GM23248 (cell line): ENCODE data around the gene GATAD2A. TPM values are rescaled to one million over a fixed set of nuclear protein-coding genes. Genes with fewer than 3 reads are reported as not detected.
A peak's percentile ranks its signal among the peaks of the same experiment; 100 is the strongest.

Experiments
- DNase-seq: peaks from one replicate; pipeline ENCODE4 v3.0.0-alpha.2; 2015
- H2AFZ ChIP-seq: fragments of 200-600 bp; sonication (generic); 2 replicates; pipeline ENCODE4 v1.6.1; 2016; ENCODE audit warnings: antibody characterized with exemption
- H3F3A ChIP-seq: fragments of 200-600 bp; sonication (generic); 2 replicates; pipeline ENCODE4 v1.6.1; 2016; ENCODE audit warnings: mild to moderate bottlenecking, antibody characterized with exemption, mixed run types; ENCODE audit not compliant: insufficient read depth
- H3K27ac ChIP-seq: fragments of 200-600 bp; sonication (generic); 2 replicates; pipeline ENCODE4 v1.5.1; 2016; ENCODE audit warnings: mild to moderate bottlenecking
- H3K27me3 ChIP-seq: fragments of 200-600 bp; sonication (generic); replicated peaks from 2 replicates; pipeline ENCODE4 v1.6.1; 2016; ENCODE audit warnings: mild to moderate bottlenecking; ENCODE audit not compliant: insufficient read depth
- H3K36me3 ChIP-seq: fragments of 200-600 bp; sonication (generic); 2 replicates; pipeline ENCODE4 v1.6.1; 2016; ENCODE audit warnings: low read depth, mild to moderate bottlenecking
- H3K4me1 ChIP-seq: fragments of 200-600 bp; sonication (generic); 2 replicates; pipeline ENCODE4 v1.6.1; 2016; ENCODE audit warnings: mild to moderate bottlenecking; ENCODE audit not compliant: insufficient read depth
- H3K4me2 ChIP-seq: fragments of 200-600 bp; sonication (generic); one replicate; pipeline ENCODE4 v1.6.1; 2016; ENCODE audit warnings: mild to moderate bottlenecking; ENCODE audit not compliant: unreplicated experiment
- H3K4me3 ChIP-seq: fragments of 200-600 bp; sonication (generic); 2 replicates; pipeline ENCODE4 v1.5.1; 2016; ENCODE audit warnings: mild to moderate bottlenecking
- H3K79me2 ChIP-seq: fragments of 200-600 bp; sonication (generic); 2 replicates; pipeline ENCODE4 v1.6.1; 2016; ENCODE audit warnings: mild to moderate bottlenecking; ENCODE audit not compliant: insufficient read depth
- H3K9ac ChIP-seq: fragments of 200-600 bp; sonication (generic); 2 replicates; pipeline ENCODE4 v1.6.1; 2016; ENCODE audit warnings: mild to moderate bottlenecking
- H3K9me2 ChIP-seq: fragments of 200-600 bp; sonication (generic); 2 replicates; pipeline ENCODE4 v1.6.1; 2016; ENCODE audit warnings: mixed run types, mild to moderate bottlenecking, moderate library complexity; ENCODE audit not compliant: insufficient read depth
- H3K9me3 ChIP-seq: fragments of 200-600 bp; sonication (generic); one replicate; pipeline ENCODE4 v1.6.1; 2017; ENCODE audit warnings: low read depth
- H4K20me1 ChIP-seq: fragments of 200-600 bp; sonication (generic); 2 replicates; pipeline ENCODE4 v1.6.0; 2016; ENCODE audit not compliant: insufficient read depth
- EZH2 ChIP-seq: fragments of 200-600 bp; sonication (generic); IDR thresholded peaks from 2 replicates; pipeline ENCODE4 v1.6.1; 2018; ENCODE audit warnings: antibody characterized with exemption, mild to moderate bottlenecking; ENCODE audit not compliant: insufficient read depth, poor library complexity, severe bottlenecking
- EZH2phosphoT487 ChIP-seq: fragments of 200-600 bp; sonication (generic); IDR thresholded peaks from 2 replicates; pipeline ENCODE4 v1.6.1; 2018; ENCODE audit warnings: antibody characterized with exemption, moderate library complexity, mild to moderate bottlenecking, low read depth; ENCODE audit not compliant: insufficient read depth
- WGBS, 2 experiments: methylation state at CpG; one replicate each; pipeline ENCODE4 v1.1.6; 2015 to 2017; ENCODE audit warnings: low lambda C conversion rate in 2 of 2, low coverage in 1 of 2; ENCODE audit errors: missing lambda C conversion rate in 2 of 2; 5-methylcytosine and 5-hydroxymethylcytosine counted together
- in situ Hi-C: fragments of 300-500 bp; cut with MboI; formaldehyde crosslinking; loops from 2 replicates; pipeline ENCODE4 v1.15.0; 2020
- microRNA counts: library from miRNA; unstranded; fragments of <30 nt; microRNA quantifications from one replicate; lab custom pipeline; 2016
- microRNA-seq: library from miRNA; unstranded; fragments of <30 nt; microRNA quantifications from one replicate; pipeline ENCODE4, GENCODE V29; 2016; ENCODE audit warnings: borderline number of aligned reads
- polyA plus RNA-seq: library from polyadenylated mRNA; unstranded; fragments of >200 nt; fragmentation: Nextera tagmentation; extraction: Ambion mirVana; gene quantifications from 2 replicates; pipeline ENCODE4 v1.2.1, GENCODE V29; 2016
- small RNA-seq: library from RNA; depleted of rRNA; stranded (forward); fragments of <200 nt; gene quantifications from one replicate; pipeline ENCODE3, GENCODE V24; 2014; ENCODE audit warnings: low read depth, low replicate concordance
- total RNA-seq: library from RNA; depleted of rRNA; stranded (reverse); fragments of >200 nt; shearing (Covaris generic); gene quantifications from 2 replicates; pipeline ENCODE4 v1.2.3, GENCODE V29; 2014; rRNA removed

The GATAD2A gene
- total and polyA plus RNA-seq, 2 experiments from 2014 or later = 15.4 to 52.1 TPM

DNA sequence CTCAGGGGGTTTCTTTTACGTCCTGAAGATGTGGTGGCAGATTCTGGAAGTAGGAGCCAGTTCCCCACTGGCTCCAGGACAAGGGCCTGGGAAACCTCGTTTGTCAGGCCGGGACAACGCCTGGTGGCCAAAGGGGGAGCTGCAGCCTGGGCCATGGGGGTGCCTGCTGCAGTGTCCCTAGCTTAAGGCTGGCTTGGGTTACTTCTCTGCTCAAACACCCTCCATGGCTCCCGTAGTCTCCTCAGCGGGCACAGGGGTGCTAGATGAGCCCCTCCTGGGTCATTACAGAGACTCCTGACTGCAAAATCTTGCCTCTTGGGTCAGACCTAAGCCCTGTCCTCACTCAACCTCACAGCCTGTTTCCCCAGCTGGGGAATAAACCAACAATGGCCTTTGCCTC, 147.3 kb downstream of the GATAD2A start:
- Histone ChIP-seq H3K9ac (no peak overlapping the region), H3K4me3 (no peak overlapping the region), H2AFZ (no peak overlapping the region), H3K79me2 (no peaks in the 10 kb centered on the region), H3K4me2 (no peak overlapping the region), H3K27me3 (no peaks in the 10 kb centered on the region), H4K20me1 (no peaks in the 10 kb centered on the region), H3K4me1 (no peaks in the 10 kb centered on the region), H3F3A (no peaks in the 10 kb centered on the region), H3K9me3 (no peaks in the 10 kb centered on the region), H3K9me2 (no peaks in the 10 kb centered on the region), H3K27ac (no peak overlapping the region), H3K36me3 (no peaks in the 10 kb centered on the region)
- TF ChIP-seq EZH2 (no peak), EZH2phosphoT487 (no peak)
- DNase-seq = peak; percentile 55
- 64 to 87% methylated on average over 6 of the region's 6 CpGs for WGBS, 2 experiments
- in situ Hi-C loops = no loop called here

DNA sequence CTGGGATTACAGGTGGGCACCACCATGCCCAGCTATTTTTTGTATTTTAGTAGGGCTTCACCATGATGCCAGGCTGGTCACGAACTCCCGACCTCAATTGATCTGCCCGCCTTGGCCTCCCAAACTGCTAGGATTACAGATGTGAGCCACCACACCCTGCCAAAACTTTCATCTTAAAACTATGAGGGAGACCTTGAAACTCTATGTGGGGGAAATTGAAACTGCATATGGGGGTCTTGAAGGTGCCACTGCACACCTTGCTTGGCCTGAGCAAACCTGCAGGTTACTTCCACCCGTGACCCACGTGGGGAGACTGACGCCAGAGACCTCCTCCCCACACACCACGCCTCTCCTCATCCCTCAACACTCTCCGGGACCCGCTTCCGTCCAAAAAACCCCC, 148.2 kb downstream of the GATAD2A start:
- Histone ChIP-seq H3K27ac (no peak overlapping the region), H4K20me1 (no peaks in the 10 kb centered on the region), H3K4me3 (no peak overlapping the region), H3K9ac (no peak overlapping the region), H3K4me1 (no peaks in the 10 kb centered on the region), H3K9me2 (no peaks in the 10 kb centered on the region), H3K36me3 (no peaks in the 10 kb centered on the region), H3F3A (no peaks in the 10 kb centered on the region), H3K79me2 (no peaks in the 10 kb centered on the region), H3K9me3 (no peaks in the 10 kb centered on the region), H2AFZ (no peak overlapping the region), H3K4me2 (no peak overlapping the region), H3K27me3 (no peaks in the 10 kb centered on the region)
- TF ChIP-seq EZH2phosphoT487 = no peak
- TF ChIP-seq EZH2 = no peak
- WGBS, 2 experiments = 70 to 74% methylated on average over 10 of the region's 10 CpGs
- in situ Hi-C loops = no loop called here
- no peak for DNase-seq

DNA sequence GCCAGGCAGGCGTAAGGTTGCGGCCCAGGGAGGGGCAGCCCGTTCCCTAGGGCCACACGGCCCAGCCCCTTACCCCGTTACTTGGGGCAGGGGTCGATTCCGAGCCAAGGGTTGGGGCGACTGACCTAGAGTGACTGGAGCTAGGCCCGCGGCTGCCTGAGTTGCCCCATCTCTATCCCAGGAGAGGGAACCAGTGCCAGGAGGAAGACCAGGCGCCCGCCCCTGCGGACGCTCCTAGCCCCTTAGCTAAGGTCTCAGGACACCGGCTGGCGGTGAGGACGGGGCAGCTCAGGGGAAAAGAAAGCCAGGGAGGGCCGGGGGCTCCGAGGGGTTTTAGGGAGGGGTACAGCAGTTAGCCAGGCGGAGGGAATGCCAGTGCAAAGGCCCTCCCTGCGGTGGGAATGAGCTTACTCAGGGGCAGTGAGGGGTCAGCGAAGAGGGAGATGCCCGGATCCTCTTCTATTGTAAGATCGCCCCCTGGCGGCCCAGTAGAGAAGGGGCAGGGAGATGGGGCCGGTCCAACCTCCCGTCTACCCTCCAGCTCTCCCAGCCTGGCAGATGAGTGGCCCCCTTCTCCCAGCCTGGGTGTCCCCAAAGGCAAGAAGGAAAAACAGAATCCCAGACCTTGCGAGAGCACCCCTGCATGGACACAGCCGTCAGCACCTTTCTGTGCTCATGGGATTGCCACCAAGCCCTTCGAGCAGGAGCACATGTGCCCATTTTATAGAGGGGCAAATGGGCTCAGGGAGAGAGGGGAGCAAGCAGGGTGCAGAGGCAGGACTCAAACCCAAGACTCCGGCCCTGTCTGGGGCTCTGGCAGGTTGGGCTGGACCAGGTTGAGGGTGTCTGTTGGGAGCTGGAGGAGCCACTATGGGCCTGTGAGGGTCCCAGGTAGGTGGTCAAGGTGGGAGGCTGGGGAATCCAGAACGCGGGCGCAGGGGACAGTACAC, 148.9 kb downstream of the GATAD2A start:
- in situ Hi-C loops = no loop called here
- H2AFZ ChIP-seq = no peak overlapping the region

DNA sequence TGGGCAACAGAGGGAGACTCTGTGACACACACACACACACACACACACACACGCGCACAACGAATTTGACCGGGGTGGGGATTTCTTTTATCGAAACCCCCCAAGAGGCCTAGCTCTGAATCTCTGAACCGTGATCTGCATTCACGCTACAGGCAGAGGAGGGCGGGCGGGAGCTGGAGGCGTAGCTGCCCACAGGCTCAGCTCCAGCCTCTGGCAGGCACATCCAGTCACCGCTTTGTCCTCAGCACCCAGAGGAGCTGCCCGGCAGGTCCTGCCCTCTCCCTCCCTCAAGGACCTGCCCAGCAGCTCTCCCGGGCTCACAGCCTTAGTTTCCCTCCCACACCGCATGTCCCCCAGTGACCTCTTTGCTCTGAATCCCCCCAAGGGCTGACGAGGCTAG, 152.6 kb downstream of the GATAD2A start:
- H3K4me3 ChIP-seq = no peak overlapping the region
- no peak overlapping the region for H3K4me2 ChIP-seq
- no peaks in the 10 kb centered on the region for H3K9me3 ChIP-seq
- H3K36me3 ChIP-seq = no peaks in the 10 kb centered on the region
- DNase-seq = no peak
- H4K20me1 ChIP-seq = no peaks in the 10 kb centered on the region
- H3K9ac ChIP-seq = no peak overlapping the region
- H3K9me2 ChIP-seq = no peaks in the 10 kb centered on the region
- H3K79me2 ChIP-seq = no peaks in the 10 kb centered on the region
- H3F3A ChIP-seq = no peaks in the 10 kb centered on the region
- WGBS, 2 experiments = 80 to 89% methylated on average over 13 to 15 of the region's 15 CpGs
- TF ChIP-seq EZH2 = no peak
- TF ChIP-seq EZH2phosphoT487 = no peak
- in situ Hi-C loops = no loop called here
- no peak overlapping the region for H2AFZ ChIP-seq
- H3K27ac ChIP-seq = no peak overlapping the region
- no peaks in the 10 kb centered on the region for H3K27me3 ChIP-seq
- H3K4me1 ChIP-seq = no peaks in the 10 kb centered on the region

More for the DNA sequence above, 148.9 kb downstream of the GATAD2A start:
- Histone ChIP-seq H3K4me3 (no peak overlapping the region), H3K4me2 (no peak overlapping the region), H3K9me3 (no peaks in the 10 kb centered on the region), H3K4me1 (no peaks in the 10 kb centered on the region), H4K20me1 (no peaks in the 10 kb centered on the region), H3F3A (no peaks in the 10 kb centered on the region), H3K9ac (no peak overlapping the region), H3K27ac (no peak overlapping the region), H3K79me2 (no peaks in the 10 kb centered on the region), H3K27me3 (no peaks in the 10 kb centered on the region), H3K36me3 (no peaks in the 10 kb centered on the region), H3K9me2 (no peaks in the 10 kb centered on the region)
- DNase-seq = peak; percentile 71
- WGBS, 2 experiments = 52% methylated on average over 26 to 34 of the region's 34 CpGs
- TF ChIP-seq EZH2phosphoT487 = no peak
- no peak for TF ChIP-seq EZH2

MicroRNAs within 50 kb of the gene (microRNA counts, 767-probe panel; counts per million panel counts)
- microRNA hsa-miR-640 (lab: Ali Mortazavi, UCI) = 447 counts per million, percentile 86 among the panel's probes with 10 or more counts

Small RNAs within 50 kb of the gene (microRNA-seq; reads per million reads assigned to microRNA genes)
- gene MIR640 = not detected

Small RNAs within 50 kb of the gene (small RNA-seq; reads per million reads assigned to genes)
- gene MIR640 = not detected

Other genes with a start within 250 kb of the GATAD2A start
- 0.22 and 0.38 TPM in 2 replicates for gene MEF2B, start 235.4 kb upstream of the GATAD2A start, total RNA-seq
- gene MEF2B, start 235.4 kb upstream of the GATAD2A start, polyA plus RNA-seq = 0.20 and 0.33 TPM in 2 replicates
- 9.7 and 14.7 TPM in 2 replicates for gene BORCS8, start 213.5 kb upstream of the GATAD2A start, total RNA-seq
- 23.1 and 24.5 TPM in 2 replicates for gene BORCS8, start 213.5 kb upstream of the GATAD2A start, polyA plus RNA-seq
- 30.6 and 42.6 TPM in 2 replicates for gene RFXANK, start 213.4 kb upstream of the GATAD2A start, total RNA-seq
- gene RFXANK, start 213.4 kb upstream of the GATAD2A start, polyA plus RNA-seq = 44.5 and 55.9 TPM in 2 replicates
- gene NR2C2AP, start 202.3 kb upstream of the GATAD2A start, total RNA-seq = 14.3 and 19.5 TPM in 2 replicates
- 13.5 and 14.2 TPM in 2 replicates for gene NR2C2AP, start 202.3 kb upstream of the GATAD2A start, polyA plus RNA-seq
- not detected in 2 replicates for gene NCAN, start 193.7 kb upstream of the GATAD2A start, total RNA-seq
- not detected in 2 replicates for gene NCAN, start 193.7 kb upstream of the GATAD2A start, polyA plus RNA-seq
- gene TM6SF2, start 132.4 kb upstream of the GATAD2A start, total RNA-seq = 1.9 and 5.7 TPM in 2 replicates
- 2.1 and 4.0 TPM in 2 replicates for gene TM6SF2, start 132.4 kb upstream of the GATAD2A start, polyA plus RNA-seq
- 25.6 and 26.6 TPM in 2 replicates for gene SUGP1, start 85.2 kb upstream of the GATAD2A start, total RNA-seq
- 50.5 and 55.6 TPM in 2 replicates for gene SUGP1, start 85.2 kb upstream of the GATAD2A start, polyA plus RNA-seq
- gene MAU2, start 84.8 kb upstream of the GATAD2A start, total RNA-seq = 25.4 and 25.7 TPM in 2 replicates
- gene MAU2, start 84.8 kb upstream of the GATAD2A start, polyA plus RNA-seq = 22.2 and 23.0 TPM in 2 replicates
- 0.25 and 2.3 TPM in 2 replicates for gene TSSK6, start 109.9 kb downstream of the GATAD2A start, total RNA-seq
- 0.70 and 0.95 TPM in 2 replicates for gene TSSK6, start 109.9 kb downstream of the GATAD2A start, polyA plus RNA-seq
- gene NDUFA13, start 110.5 kb downstream of the GATAD2A start, total RNA-seq = 18.3 and 92.4 TPM in 2 replicates
- 466 and 474 TPM in 2 replicates for gene NDUFA13, start 110.5 kb downstream of the GATAD2A start, polyA plus RNA-seq
- gene YJEFN3, start 123.2 kb downstream of the GATAD2A start, total RNA-seq = 0.25 TPM in 1 of 2 replicates, not detected in the other
- gene YJEFN3, start 123.2 kb downstream of the GATAD2A start, polyA plus RNA-seq = 1.3 and 2.4 TPM in 2 replicates
- 0.11 and 0.25 TPM in 2 replicates for gene CILP2, start 132.6 kb downstream of the GATAD2A start, total RNA-seq
- 0.48 and 0.62 TPM in 2 replicates for gene CILP2, start 132.6 kb downstream of the GATAD2A start, polyA plus RNA-seq
- gene PBX4, start 213.0 kb downstream of the GATAD2A start, total RNA-seq = 0.32 TPM in 1 of 2 replicates, not detected in the other
- 0.63 and 0.71 TPM in 2 replicates for gene PBX4, start 213.0 kb downstream of the GATAD2A start, polyA plus RNA-seq
- 0.13 and 1.8 TPM in 2 replicates for gene LPAR2, start 222.5 kb downstream of the GATAD2A start, total RNA-seq
- gene LPAR2, start 222.5 kb downstream of the GATAD2A start, polyA plus RNA-seq = 0.72 and 1.3 TPM in 2 replicates
- gene GMIP, start 238.0 kb downstream of the GATAD2A start, total RNA-seq = 2.9 and 5.0 TPM in 2 replicates
- 3.0 and 3.1 TPM in 2 replicates for gene GMIP, start 238.0 kb downstream of the GATAD2A start, polyA plus RNA-seq